Measurements from ENCODE around the gene SLC11A2.
"Not testable (repeated sequence)": the region's sequence is repeated elsewhere in the genome, so short reads cannot be mapped to it uniquely, and the experiment has no call there.

The SLC11A2 gene

DNA sequence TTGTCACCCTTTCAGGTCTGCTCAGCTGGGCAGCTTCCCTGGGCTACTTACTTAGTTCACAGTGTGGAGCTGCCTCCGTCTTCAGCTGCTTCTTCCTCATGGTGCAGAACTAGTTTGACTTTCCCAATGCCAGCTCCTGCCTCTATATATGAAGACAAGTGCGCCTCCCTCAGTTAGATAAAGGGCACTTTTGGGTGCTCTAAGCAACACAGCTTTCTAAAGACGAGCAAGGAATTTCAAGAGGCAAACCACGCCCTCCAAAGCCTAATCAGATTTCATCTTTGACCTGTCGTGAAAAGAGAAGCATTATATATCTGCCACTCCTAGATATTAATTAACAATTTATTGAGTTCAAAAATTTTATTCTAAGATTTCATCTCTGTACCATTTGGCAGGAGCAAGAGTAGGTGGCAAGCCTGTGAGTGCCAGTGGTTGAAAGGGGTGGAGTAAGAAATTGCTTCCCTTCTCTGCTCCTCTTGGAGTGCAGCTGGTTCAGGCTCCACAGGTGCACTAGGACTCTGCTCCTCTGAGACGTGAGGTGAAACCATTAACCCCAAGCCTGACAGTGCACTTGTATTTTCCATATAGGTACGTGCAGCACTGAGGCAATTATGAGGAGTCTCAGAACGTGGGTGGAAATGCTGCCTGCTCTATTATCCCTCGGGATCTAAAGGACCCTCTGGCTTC is 2.1 kb upstream of the SLC11A2 start:
- no peak for FAIRE-seq
- peak; percentile 65 for DNase-seq (ENCODE audit: insufficient read length, low spot score)

- DNase-seq (ENCODE audit: insufficient read length, low spot score) (no peak), FAIRE-seq (no peak)
Measured at GRCh38 chr12:51027342-51027835, 1.2 kb upstream of the SLC11A2 start.

GRCh38 chr12:51025338-51025835 is 797 bp downstream of the SLC11A2 start:
- DNase-seq (ENCODE audit: insufficient read length, low spot score), result no peak

GRCh38 chr12:51023625-51024382 is 2.4 kb downstream of the SLC11A2 start:
- no peak for DNase-seq (ENCODE audit: insufficient read length, low spot score)
- FAIRE-seq, result no peak

More at GRCh38 chr12:51025338-51025835, 797 bp downstream of the SLC11A2 start:
- no peak for FAIRE-seq

DNA sequence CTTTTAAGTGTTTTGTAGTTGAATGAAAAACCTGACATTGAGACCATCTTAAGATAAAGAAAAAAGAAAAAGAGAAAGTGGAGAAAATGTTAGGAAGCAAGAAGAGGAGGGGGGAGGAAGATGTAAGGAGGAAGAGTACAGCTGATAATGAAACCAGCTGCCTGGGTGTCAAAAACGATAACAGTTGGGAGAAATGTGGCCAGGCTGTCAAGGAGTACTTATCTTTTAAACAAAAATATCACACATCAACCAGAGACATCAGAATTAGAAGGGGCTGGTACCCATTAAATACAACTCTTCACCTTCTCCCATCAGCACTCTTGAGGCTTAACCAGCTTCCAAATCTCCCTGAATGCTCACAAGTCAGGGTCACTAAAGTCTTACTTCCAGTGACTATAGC is 4.5 kb downstream of the SLC11A2 start:
- no peak for DNase-seq (ENCODE audit: insufficient read length, low spot score)
- no peak for FAIRE-seq

GRCh38 chr12:51020448-51021182 is 5.6 kb downstream of the SLC11A2 start:
- DNase-seq (ENCODE audit: insufficient read length, low spot score) (no peak), FAIRE-seq (no peak)

DNA sequence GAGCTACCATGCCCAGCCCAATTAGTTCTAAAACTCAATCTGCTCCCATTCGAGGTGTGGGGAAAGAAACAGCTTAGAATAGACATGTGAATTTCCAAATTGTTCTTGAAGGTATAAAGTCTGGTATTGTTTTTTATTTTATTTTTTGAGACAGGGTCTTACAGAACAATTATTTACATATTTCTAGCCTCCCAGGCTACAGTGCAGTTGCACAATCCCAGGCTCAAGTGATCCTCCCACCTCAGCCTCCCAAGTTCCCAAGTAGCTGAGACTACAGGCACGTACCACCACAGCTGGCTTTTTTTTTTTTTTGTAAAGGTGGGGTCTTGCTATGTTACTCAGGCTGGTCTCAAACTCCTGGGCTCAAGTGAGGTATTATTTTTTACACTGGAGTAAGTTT is 6.3 kb downstream of the SLC11A2 start:
- DNase-seq (ENCODE audit: insufficient read length, low spot score), result no peak
- FAIRE-seq, result no peak

- DNase-seq (ENCODE audit: insufficient read length, low spot score), result no peak
- no peak for FAIRE-seq
Measured at GRCh38 chr12:51018956-51019355, 7.2 kb downstream of the SLC11A2 start.

- DNase-seq (ENCODE audit: insufficient read length, low spot score), result no peak
- no peak for FAIRE-seq
Measured at GRCh38 chr12:51017452-51017851, 8.7 kb downstream of the SLC11A2 start.

GRCh38 chr12:51014467-51014866 is 11.7 kb downstream of the SLC11A2 start:
- DNase-seq (ENCODE audit: insufficient read length, low spot score); FAIRE-seq: not testable (repeated sequence)

DNA sequence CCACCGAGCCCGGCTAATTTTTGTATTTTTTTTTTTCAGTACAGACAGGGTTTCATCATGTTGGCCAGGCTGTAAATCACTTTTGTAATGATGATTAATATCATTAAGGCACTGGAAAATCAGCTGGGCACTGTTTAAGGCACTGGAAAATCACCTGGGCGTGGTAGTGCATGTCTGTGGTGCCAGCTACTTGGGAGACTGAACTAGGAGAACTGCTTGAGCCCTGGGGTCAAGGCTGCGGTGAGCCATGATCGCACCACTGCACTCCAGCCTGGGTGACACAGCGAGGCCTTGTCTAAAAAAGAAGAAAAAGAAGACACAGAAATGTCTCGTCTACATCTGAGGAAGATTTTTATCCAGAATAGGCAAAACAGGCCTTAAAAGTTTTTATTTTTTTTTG is 12.7 kb downstream of the SLC11A2 start:
- no peak for FAIRE-seq

DNA sequence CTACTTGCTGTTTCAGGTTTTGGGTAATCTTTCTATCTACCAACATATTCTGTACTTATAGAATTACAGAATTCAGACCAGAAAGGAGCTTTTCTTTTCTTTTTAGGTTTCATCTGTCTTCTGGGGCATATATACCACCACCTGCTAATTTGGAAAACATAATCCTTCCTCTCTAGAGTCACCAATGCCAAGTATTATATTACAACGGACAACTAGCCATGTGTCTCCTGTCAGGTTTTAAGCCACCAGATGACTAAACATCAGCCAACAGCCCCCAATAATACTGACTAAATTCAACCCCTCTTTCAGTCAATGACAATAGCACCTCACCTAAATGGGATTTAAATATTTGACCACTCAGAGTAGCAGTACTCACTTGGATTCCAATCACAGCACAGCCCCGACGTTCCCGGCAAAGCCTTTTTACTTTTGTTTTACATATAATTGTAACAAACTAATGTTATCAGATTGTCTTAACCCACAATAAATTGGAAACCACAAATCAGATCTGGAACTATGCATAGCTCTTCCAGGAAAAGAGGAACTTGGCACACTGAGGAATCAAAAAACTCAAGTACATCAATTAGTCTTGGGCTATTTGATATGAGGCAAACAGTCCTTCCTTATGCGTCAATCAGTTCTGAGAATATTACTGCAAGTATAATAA is 13.5 kb downstream of the SLC11A2 start:
- DNase-seq (ENCODE audit: insufficient read length, low spot score), result no peak
- no peak for FAIRE-seq

More for the DNA sequence above, 12.7 kb downstream of the SLC11A2 start:
- no peak for DNase-seq (ENCODE audit: insufficient read length, low spot score)

- FAIRE-seq, result no peak
- no peak for DNase-seq (ENCODE audit: insufficient read length, low spot score)
Measured at GRCh38 chr12:51011955-51012354, 14.2 kb downstream of the SLC11A2 start.

DNA sequence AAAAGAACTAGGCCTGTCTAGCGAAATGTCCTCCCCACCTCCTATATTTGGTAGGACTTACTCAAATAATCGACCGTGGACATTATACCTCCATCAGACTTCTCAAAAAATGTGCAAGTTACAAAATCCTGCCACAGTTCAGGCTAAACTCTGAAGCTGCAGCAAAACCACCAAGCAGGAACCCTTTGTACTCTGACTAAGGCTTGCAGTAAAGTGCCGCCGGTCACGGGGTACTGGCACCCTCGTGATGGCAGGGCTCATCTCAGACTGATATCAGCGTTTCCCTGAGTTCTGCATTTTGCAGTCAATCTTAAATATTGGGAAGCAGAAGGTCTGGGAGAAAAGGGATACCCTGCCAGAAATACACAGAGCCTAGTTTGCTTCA is 17.1 kb downstream of the SLC11A2 start:
- DNase-seq (ENCODE audit: insufficient read length, low spot score) (no peak), FAIRE-seq (no peak)

DNA sequence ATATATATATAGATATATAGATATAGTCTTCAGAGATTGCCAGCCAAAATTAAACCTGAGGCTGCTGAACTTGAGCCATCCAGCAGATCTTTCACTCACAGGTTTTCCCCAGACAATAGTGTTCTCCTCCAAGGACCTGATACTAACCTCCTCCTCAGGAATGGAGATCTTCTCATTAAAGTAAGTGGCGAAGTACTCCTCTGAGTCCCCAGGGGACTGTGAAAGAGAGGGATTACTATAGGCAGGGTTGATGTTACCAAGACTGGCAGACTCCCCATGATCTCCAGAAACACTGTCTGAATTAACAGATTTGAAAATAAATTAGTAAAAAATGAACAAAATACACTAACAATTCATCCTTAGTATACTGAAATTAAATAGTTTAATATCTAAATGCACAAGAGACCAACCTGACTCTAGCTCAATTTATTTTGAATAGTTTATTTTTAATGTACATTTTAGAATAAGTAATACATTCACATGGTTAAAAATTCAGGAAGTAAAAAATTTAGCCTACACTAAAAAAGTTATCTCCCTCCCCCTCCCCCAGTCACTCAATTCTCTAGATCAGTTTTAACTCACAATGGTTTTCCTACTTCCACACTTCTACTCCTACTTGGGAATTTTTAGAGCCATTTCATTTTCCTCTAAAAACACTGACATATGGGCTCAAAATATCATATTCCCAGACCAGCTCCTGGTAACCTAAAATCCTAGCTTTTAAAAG is 17.7 kb downstream of the SLC11A2 start:
- no peak for FAIRE-seq

DNA sequence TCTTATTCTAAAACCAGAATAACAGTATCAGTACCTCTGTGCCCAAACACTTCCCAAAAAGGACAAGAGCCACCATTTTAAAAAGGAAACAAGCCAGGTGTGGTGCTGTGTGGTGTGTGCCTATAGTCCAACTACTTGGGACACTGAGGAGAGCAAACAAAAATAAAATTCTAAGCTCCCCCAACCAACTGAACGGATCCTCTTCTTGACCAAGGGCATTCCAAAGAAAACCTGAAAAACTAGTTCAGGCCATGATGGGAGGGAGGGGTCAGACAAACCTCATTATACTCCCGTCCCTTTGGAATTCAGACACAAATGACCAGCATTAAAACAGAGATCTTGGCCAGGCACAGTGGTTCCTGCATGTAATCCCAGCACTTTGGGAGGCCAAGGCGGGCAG is 20.5 kb downstream of the SLC11A2 start:
- no peak for FAIRE-seq
- no peak for DNase-seq (ENCODE audit: insufficient read length, low spot score)

More for the DNA sequence above, 17.7 kb downstream of the SLC11A2 start:
- no peak for DNase-seq (ENCODE audit: insufficient read length, low spot score)

DNA sequence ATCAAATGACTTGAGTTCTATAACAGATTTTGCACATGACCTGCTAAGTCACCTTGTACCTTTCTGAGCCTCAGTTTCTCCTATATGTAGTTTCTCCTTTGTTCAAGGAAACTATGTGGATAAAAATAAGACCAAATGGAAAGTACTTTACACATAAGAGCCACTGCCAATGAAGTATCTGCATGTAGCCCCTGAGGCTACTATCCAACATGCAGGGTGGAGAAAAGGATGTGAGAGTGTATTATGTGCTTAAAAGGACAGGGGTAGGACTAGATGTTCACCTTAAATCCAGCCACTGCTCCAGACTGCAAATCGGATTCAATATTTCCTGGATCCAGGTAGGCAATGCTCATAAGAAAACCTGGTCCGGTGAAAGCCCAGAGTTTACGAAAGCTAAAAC is 21.2 kb downstream of the SLC11A2 start:
- no peak for FAIRE-seq
- DNase-seq (ENCODE audit: insufficient read length, low spot score), result no peak

- no peak for DNase-seq (ENCODE audit: insufficient read length, low spot score)
- FAIRE-seq, result no peak
Measured at GRCh38 chr12:51004504-51004903, 21.7 kb downstream of the SLC11A2 start.

GRCh38 chr12:51001799-51002198 is 24.4 kb downstream of the SLC11A2 start:
- DNase-seq (ENCODE audit: insufficient read length, low spot score), result no peak
- FAIRE-seq, result no peak

GRCh38 chr12:51000245-51000644 is 25.9 kb downstream of the SLC11A2 start:
- no peak for FAIRE-seq
- DNase-seq (ENCODE audit: insufficient read length, low spot score), result peak; percentile 15
